Muscle of arm (tissue), 12 donors: Measurements from ENCODE around the gene CDH23. TPM values are rescaled to one million over a fixed set of nuclear protein-coding genes. Genes with fewer than 3 reads are reported as not detected.

Source experiments
- DNase-seq: peaks from one replicate; pipeline ENCODE4 v3.0.0-alpha.2; 2013
- polyA plus RNA-seq, 12 donors: library from polyadenylated mRNA; unstranded; fragments of 120-200 nt; gene quantifications; one replicate each; pipeline ENCODE4 v1.2.1, GENCODE V29; 2013; ENCODE audit not compliant: insufficient read length in 12 of 12

Gene CDH23
- polyA plus RNA-seq, 12 donors, result 2.9 to 7.4 (median 4.3) TPM; not detected in 1

GRCh38 chr10:71657604-71658466 is 261.1 kb downstream of the CDH23 start:
- DNase-seq, result no peak

GRCh38 chr10:71658467-71658745 is 261.7 kb downstream of the CDH23 start:
- DNase-seq, result no peak

GRCh38 chr10:71659111-71659634 is 262.5 kb downstream of the CDH23 start:
- no peak for DNase-seq

GRCh38 chr10:71659737-71660136 is 263.0 kb downstream of the CDH23 start:
- no peak for DNase-seq

GRCh38 chr10:71660313-71660712 is 263.6 kb downstream of the CDH23 start:
- no peak for DNase-seq

GRCh38 chr10:71661060-71661622 is 264.4 kb downstream of the CDH23 start:
- DNase-seq, result no peak

- no peak for DNase-seq
Measured at GRCh38 chr10:71661779-71662336, 265.1 kb downstream of the CDH23 start.

GRCh38 chr10:71663311-71663710 is 266.6 kb downstream of the CDH23 start:
- DNase-seq, result no peak

- DNase-seq, result no peak
Measured at GRCh38 chr10:71664585-71664984, 267.9 kb downstream of the CDH23 start.

GRCh38 chr10:71665456-71665855 is 268.7 kb downstream of the CDH23 start:
- no peak for DNase-seq

GRCh38 chr10:71666639-71667386 is 270.1 kb downstream of the CDH23 start:
- DNase-seq, result no peak

- no peak for DNase-seq
Measured at GRCh38 chr10:71667387-71667752, 270.6 kb downstream of the CDH23 start.

- no peak for DNase-seq
Measured at GRCh38 chr10:71671994-71672946, 275.6 kb downstream of the CDH23 start.

GRCh38 chr10:71675295-71675970 is 278.7 kb downstream of the CDH23 start:
- no peak for DNase-seq

- no peak for DNase-seq
Measured at GRCh38 chr10:71677261-71677660, 280.5 kb downstream of the CDH23 start.

GRCh38 chr10:71678057-71678805 is 281.5 kb downstream of the CDH23 start:
- no peak for DNase-seq

- no peak for DNase-seq
Measured at GRCh38 chr10:71679425-71679824, 282.7 kb downstream of the CDH23 start.

GRCh38 chr10:71681977-71682376 is 285.3 kb downstream of the CDH23 start:
- DNase-seq, result no peak

- DNase-seq, result no peak
Measured at GRCh38 chr10:71683301-71683700, 286.6 kb downstream of the CDH23 start.
